Measurements from ENCODE around the gene TMEM45A.

Gene TMEM45A

GRCh38 chr3:100600181-100601042 is 108.0 kb downstream of the TMEM45A start:
- ATAC-seq = no peak
- no peak for TF ChIP-seq CREB5 (CRISPR knock-in tag; IDR thresholded peaks at IDR 0.05; ENCODE audit: low read depth)
- no peak for TF ChIP-seq RARB (CRISPR knock-in tag; IDR thresholded peaks at IDR 0.05)
- no peak for TF ChIP-seq CSRNP3 (CRISPR knock-in tag; IDR thresholded peaks at IDR 0.05)
- TF ChIP-seq PPARA (CRISPR knock-in tag; IDR thresholded peaks at IDR 0.05; ENCODE audit: borderline replicate concordance) = no peak
- TF ChIP-seq ZC3H10 (CRISPR knock-in tag; IDR thresholded peaks at IDR 0.05) = no peak
- no peak for TF ChIP-seq ZNF565 (CRISPR knock-in tag; conservative IDR thresholded peaks at IDR 0.05; ENCODE audit: low read depth)
- TF ChIP-seq ZNF70 (CRISPR knock-in tag; IDR thresholded peaks at IDR 0.05) = no peak
- TF ChIP-seq TCF4 (CRISPR knock-in tag; IDR thresholded peaks at IDR 0.05; ENCODE audit: borderline replicate concordance) = no peak
- no peak for TF ChIP-seq OSR1 (CRISPR knock-in tag; IDR thresholded peaks at IDR 0.05)
- TF ChIP-seq, protein P1, sequence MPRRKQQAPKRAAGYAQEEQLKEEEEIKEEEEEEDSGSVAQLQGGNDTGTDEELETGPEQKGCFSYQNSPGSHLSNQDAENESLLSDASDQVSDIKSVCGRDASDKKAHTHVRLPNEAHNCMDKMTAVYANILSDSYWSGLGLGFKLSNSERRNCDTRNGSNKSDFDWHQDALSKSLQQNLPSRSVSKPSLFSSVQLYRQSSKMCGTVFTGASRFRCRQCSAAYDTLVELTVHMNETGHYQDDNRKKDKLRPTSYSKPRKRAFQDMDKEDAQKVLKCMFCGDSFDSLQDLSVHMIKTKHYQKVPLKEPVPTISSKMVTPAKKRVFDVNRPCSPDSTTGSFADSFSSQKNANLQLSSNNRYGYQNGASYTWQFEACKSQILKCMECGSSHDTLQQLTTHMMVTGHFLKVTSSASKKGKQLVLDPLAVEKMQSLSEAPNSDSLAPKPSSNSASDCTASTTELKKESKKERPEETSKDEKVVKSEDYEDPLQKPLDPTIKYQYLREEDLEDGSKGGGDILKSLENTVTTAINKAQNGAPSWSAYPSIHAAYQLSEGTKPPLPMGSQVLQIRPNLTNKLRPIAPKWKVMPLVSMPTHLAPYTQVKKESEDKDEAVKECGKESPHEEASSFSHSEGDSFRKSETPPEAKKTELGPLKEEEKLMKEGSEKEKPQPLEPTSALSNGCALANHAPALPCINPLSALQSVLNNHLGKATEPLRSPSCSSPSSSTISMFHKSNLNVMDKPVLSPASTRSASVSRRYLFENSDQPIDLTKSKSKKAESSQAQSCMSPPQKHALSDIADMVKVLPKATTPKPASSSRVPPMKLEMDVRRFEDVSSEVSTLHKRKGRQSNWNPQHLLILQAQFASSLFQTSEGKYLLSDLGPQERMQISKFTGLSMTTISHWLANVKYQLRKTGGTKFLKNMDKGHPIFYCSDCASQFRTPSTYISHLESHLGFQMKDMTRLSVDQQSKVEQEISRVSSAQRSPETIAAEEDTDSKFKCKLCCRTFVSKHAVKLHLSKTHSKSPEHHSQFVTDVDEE (CRISPR knock-in tag; IDR thresholded peaks at IDR 0.05) = no peak
- no peak for TF ChIP-seq ARNTL (CRISPR knock-in tag; IDR thresholded peaks at IDR 0.05; ENCODE audit: borderline replicate concordance, low read depth)
- TF ChIP-seq SNAI2 (CRISPR knock-in tag; IDR thresholded peaks at IDR 0.05) = no peak

DNA sequence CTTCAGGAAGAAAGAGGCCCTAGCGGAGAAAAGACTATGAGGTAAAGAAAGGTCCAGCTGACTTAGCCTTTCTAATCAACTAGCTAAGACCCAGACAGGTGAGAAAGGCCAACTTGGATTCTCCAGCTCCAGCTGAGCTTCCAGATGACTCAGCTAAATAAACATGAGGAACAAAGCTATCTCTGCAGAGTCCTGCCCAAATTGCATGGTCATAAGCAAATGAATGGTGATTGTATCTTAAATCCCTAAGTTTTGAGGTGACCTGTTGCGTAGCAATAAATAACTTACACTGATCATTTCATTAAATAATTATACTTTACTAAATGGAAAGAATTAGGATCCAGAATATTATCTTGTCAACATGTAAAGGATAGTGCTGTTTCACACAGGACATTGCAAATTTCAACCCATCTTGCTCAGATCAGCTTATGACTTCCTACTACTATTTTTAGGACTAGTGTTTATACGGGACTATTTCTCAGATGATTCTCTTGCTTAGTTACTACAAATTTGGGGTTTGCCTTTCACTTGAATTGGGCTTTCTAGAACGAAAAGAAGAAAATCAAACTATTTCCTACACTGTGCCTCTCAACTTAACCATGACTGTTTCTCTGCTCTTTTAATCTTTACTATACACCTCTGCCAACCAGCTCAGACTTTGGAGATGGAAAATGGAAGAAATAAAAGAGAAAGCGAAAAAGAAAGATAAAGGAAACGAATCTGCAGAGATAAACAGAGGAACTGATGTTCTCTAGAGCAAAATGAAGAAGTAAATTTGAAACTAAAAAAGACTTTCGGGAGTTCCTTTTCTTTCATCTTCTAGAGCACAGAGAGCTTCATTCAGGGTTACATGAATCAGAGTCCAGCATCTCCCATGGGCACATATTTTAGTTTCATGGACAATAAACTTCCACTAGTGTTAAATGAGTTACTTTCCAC is 110.4 kb downstream of the TMEM45A start:
- ATAC-seq = peak; percentile 47
- TF ChIP-seq, protein P2, sequence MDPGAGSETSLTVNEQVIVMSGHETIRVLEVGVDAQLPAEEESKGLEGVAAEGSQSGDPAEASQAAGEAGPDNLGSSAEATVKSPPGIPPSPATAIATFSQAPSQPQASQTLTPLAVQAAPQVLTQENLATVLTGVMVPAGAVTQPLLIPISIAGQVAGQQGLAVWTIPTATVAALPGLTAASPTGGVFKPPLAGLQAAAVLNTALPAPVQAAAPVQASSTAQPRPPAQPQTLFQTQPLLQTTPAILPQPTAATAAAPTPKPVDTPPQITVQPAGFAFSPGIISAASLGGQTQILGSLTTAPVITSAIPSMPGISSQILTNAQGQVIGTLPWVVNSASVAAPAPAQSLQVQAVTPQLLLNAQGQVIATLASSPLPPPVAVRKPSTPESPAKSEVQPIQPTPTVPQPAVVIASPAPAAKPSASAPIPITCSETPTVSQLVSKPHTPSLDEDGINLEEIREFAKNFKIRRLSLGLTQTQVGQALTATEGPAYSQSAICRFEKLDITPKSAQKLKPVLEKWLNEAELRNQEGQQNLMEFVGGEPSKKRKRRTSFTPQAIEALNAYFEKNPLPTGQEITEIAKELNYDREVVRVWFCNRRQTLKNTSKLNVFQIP (CRISPR knock-in tag; IDR thresholded peaks at IDR 0.05; ENCODE audit: borderline replicate concordance, low read depth) = no peak
- TF ChIP-seq SNAI2 (CRISPR knock-in tag; IDR thresholded peaks at IDR 0.05) (no peak), CREB5 (CRISPR knock-in tag; IDR thresholded peaks at IDR 0.05; ENCODE audit: low read depth) (no peak), BACH2 (CRISPR knock-in tag; IDR thresholded peaks at IDR 0.05; ENCODE audit: borderline replicate concordance) (no peak), ARNTL (CRISPR knock-in tag; IDR thresholded peaks at IDR 0.05; ENCODE audit: borderline replicate concordance, low read depth) (no peak), GLIS3 (CRISPR knock-in tag; IDR thresholded peaks at IDR 0.05) (no peak), ZNF70 (CRISPR knock-in tag; IDR thresholded peaks at IDR 0.05) (no peak), ZFP30 (CRISPR knock-in tag; IDR thresholded peaks at IDR 0.05) (no peak), TCF4 (CRISPR knock-in tag; IDR thresholded peaks at IDR 0.05; ENCODE audit: borderline replicate concordance) (no peak), ESRRG (CRISPR knock-in tag; IDR thresholded peaks at IDR 0.05) (no peak), ZNF8 (CRISPR knock-in tag; IDR thresholded peaks at IDR 0.05) (no peak), OSR1 (CRISPR knock-in tag; IDR thresholded peaks at IDR 0.05) (no peak), RARB (CRISPR knock-in tag; IDR thresholded peaks at IDR 0.05) (no peak), ZC3H10 (CRISPR knock-in tag; IDR thresholded peaks at IDR 0.05) (no peak), PPARA (CRISPR knock-in tag; IDR thresholded peaks at IDR 0.05; ENCODE audit: borderline replicate concordance) (no peak), CSDC2 (CRISPR knock-in tag; IDR thresholded peaks at IDR 0.05) (no peak), ZNF565 (CRISPR knock-in tag; conservative IDR thresholded peaks at IDR 0.05; ENCODE audit: low read depth) (no peak), CSRNP3 (CRISPR knock-in tag; IDR thresholded peaks at IDR 0.05) (no peak)
- TF ChIP-seq, protein P1 (CRISPR knock-in tag; IDR thresholded peaks at IDR 0.05) = no peak

Data from SK-N-SH treated with all-trans-retinoic acid at 6 μM for 48 hours (cell line).